Choroid plexus epithelial cell (primary cell): ENCODE results near the gene SGCA.

ENCODE experiments used
- DNase-seq: peaks from one replicate; pipeline ENCODE4 v3.0.0-alpha.2; 2010; ENCODE audit warnings: low read depth
- H3K4me3 ChIP-seq: 2 replicates; pipeline ENCODE4 v1.5.1; 2011; ENCODE audit warnings: low read depth, mild to moderate bottlenecking, control low read depth, low read length, moderate library complexity
- CTCF ChIP-seq: conservative IDR thresholded peaks from 2 replicates; pipeline ENCODE4 v1.5.1; 2011; ENCODE audit warnings: low read depth, mild to moderate bottlenecking, control low read depth, inconsistent platforms, low read length, moderate library complexity

SGCA gene

GRCh38 chr17:50136096-50136687, 29.6 kb upstream of the SGCA start:
- no peak for TF ChIP-seq CTCF
- H3K4me3 ChIP-seq = no peak overlapping the region
- no peak for DNase-seq

- no peak for TF ChIP-seq CTCF
- no peak overlapping the region for H3K4me3 ChIP-seq
- DNase-seq = no peak
Measured at GRCh38 chr17:50137042-50137441, 28.8 kb upstream of the SGCA start.

GRCh38 chr17:50139185-50139783, 26.5 kb upstream of the SGCA start:
- no peak for DNase-seq
- no peak for TF ChIP-seq CTCF
- no peak overlapping the region for H3K4me3 ChIP-seq

- peak; percentile 87 for TF ChIP-seq CTCF
- DNase-seq = peak; percentile 88
- H3K4me3 ChIP-seq = no peak overlapping the region
Measured at GRCh38 chr17:50139950-50140885, 25.6 kb upstream of the SGCA start.

- TF ChIP-seq CTCF = no peak
- DNase-seq = no peak
- no peak overlapping the region for H3K4me3 ChIP-seq
Measured at GRCh38 chr17:50141026-50141744, 24.6 kb upstream of the SGCA start.

GRCh38 chr17:50141745-50142110, 24.1 kb upstream of the SGCA start:
- DNase-seq = no peak
- no peak for TF ChIP-seq CTCF
- no peak overlapping the region for H3K4me3 ChIP-seq
